Uterus (tissue), 2 donors: ENCODE data around the gene NSL1.

Experiments
- CTCF ChIP-seq, 4 experiments: fragments of 200-600 bp in 2 of 4; fragments of 450-650 bp in 2 of 4; sonication (generic) in 2 of 4; IDR thresholded peaks; one replicate each; pipeline ENCODE4 v1.5.1; 2016 to 2019; ENCODE audit warnings: antibody characterized with exemption in 4 of 4, mild to moderate bottlenecking in 2 of 4, moderate library complexity in 1 of 4
- POLR2A ChIP-seq, 2 donors: fragments of 450-650 bp; IDR thresholded peaks; one replicate each; pipeline ENCODE4 v1.6.1; 2016; ENCODE audit warnings: antibody characterized with exemption in 2 of 2, mild to moderate bottlenecking in 1 of 2, moderate library complexity in 1 of 2

DNA sequence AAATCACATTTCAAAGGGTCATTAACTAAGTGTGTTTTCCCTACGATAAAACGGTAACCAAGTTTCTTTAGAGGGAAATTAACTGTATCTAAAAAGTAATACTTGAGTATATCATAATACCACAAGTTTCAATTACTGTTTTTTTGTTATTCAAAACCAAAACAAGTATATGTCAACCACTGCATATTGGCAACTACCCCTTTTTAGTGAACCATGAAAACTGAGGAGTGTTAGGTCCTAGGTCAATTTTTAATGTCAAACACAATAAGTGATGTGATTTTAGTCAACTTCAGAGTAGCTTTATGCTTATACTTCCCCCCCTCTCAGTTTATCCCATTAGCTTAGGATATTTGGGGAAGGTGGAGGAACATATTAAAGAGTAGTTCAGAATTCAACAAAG is 10.4 kb downstream of the NSL1 start:
- TF ChIP-seq POLR2A (IDR thresholded peaks at IDR 0.05) (no peak), CTCF (IDR thresholded peaks at IDR 0.05) (no peak)
